GM19239 (cell line): Measurements from ENCODE around the gene OR10X1.

ENCODE experiments used
- DNase-seq: peaks from one replicate; pipeline ENCODE4 v3.0.0; 2011; ENCODE audit warnings: low spot score; ENCODE audit not compliant: insufficient read length
- FAIRE-seq: peaks from 2 replicates; lab custom pipeline; 2011; peaks lifted over from hg19 to GRCh38; lab: Jason Lieb, UNC

The OR10X1 gene

GRCh38 chr1:158579733-158580132, at the start of gene OR10X1:
Gene OR10X1, minus strand, starts transcription at chr1:158579899. Its CDS starts 0 bp downstream, at chr1:158579899.
- DNase-seq: no peak
- FAIRE-seq: no peak

- FAIRE-seq (no peak), DNase-seq (no peak)
Measured at GRCh38 chr1:158613764-158614163, 34.1 kb upstream of the OR10X1 start.

GRCh38 chr1:158611916-158612315, 32.2 kb upstream of the OR10X1 start:
- FAIRE-seq: peak; percentile 28
- no peak for DNase-seq

- no peak for DNase-seq
Measured at GRCh38 chr1:158607296-158607695, 27.6 kb upstream of the OR10X1 start.

GRCh38 chr1:158604968-158605367, 25.3 kb upstream of the OR10X1 start, which contains the start of gene OR10Z1:
Gene OR10Z1, plus strand, starts transcription at chr1:158605268. Its CDS starts 1,171 bp downstream, at chr1:158606439.
- no peak for DNase-seq
- no peak for FAIRE-seq

More at GRCh38 chr1:158607296-158607695, 27.6 kb upstream of the OR10X1 start:
- no peak for FAIRE-seq

GRCh38 chr1:158600735-158601134, 21.0 kb upstream of the OR10X1 start:
- FAIRE-seq (no peak), DNase-seq (no peak)

GRCh38 chr1:158586942-158587341, 7.2 kb upstream of the OR10X1 start:
- DNase-seq (no peak), FAIRE-seq (no peak)

GRCh38 chr1:158583962-158584361, 4.3 kb upstream of the OR10X1 start:
- DNase-seq (no peak), FAIRE-seq (no peak)

GRCh38 chr1:158577561-158577960, 2.1 kb downstream of the OR10X1 start:
- DNase-seq: no peak
- no peak for FAIRE-seq

GRCh38 chr1:158572226-158572625, 7.5 kb downstream of the OR10X1 start:
- FAIRE-seq: no peak
- DNase-seq: no peak

GRCh38 chr1:158570480-158570879, 9.2 kb downstream of the OR10X1 start, which contains the start of gene OR6P1:
Gene OR6P1, minus strand, starts transcription at chr1:158570580. Its CDS starts 6,976 bp downstream, at chr1:158563604.
- FAIRE-seq (no peak), DNase-seq (no peak)

GRCh38 chr1:158564608-158565007, 15.1 kb downstream of the OR10X1 start:
- DNase-seq: no peak

GRCh38 chr1:158563853-158564252, 15.8 kb downstream of the OR10X1 start:
- FAIRE-seq (no peak), DNase-seq (no peak)

More at GRCh38 chr1:158564608-158565007, 15.1 kb downstream of the OR10X1 start:
- FAIRE-seq: no peak

- FAIRE-seq (no peak), DNase-seq (no peak)
Measured at GRCh38 chr1:158559696-158560095, 20.0 kb downstream of the OR10X1 start.

GRCh38 chr1:158554352-158554751, 25.3 kb downstream of the OR10X1 start, which contains the start of gene OR6Y1:
Gene OR6Y1, minus strand, starts transcription at chr1:158554405. Its CDS starts 6,300 bp downstream, at chr1:158548105.
- FAIRE-seq (no peak), DNase-seq (no peak)

- DNase-seq: no peak
- FAIRE-seq: no peak
Measured at GRCh38 chr1:158552296-158552695, 27.4 kb downstream of the OR10X1 start.

- DNase-seq (no peak), FAIRE-seq (no peak)
Measured at GRCh38 chr1:158547533-158547932, 32.2 kb downstream of the OR10X1 start.

- FAIRE-seq: no peak
Measured at GRCh38 chr1:158537609-158538008, 42.1 kb downstream of the OR10X1 start.

GRCh38 chr1:158534496-158534895, 45.2 kb downstream of the OR10X1 start:
- DNase-seq (no peak), FAIRE-seq (no peak)

More at GRCh38 chr1:158537609-158538008, 42.1 kb downstream of the OR10X1 start:
- DNase-seq: no peak
